Erythroblast (primary cell): ENCODE measurements around the gene DPF3.

Source experiments
- DNase-seq, 2 experiments: peaks; one replicate each; lab custom pipeline; 2025; lab: John Stamatoyannopoulos, UW
- GATA1 ChIP-seq: IDR thresholded peaks from 2 replicates; pipeline ENCODE4 v1.6.1; 2011; ENCODE audit warnings: low read depth, mild to moderate bottlenecking, control low read depth, low read length, moderate library complexity
- POLR2A ChIP-seq: IDR thresholded peaks from 2 replicates; pipeline ENCODE4 v1.6.1; 2011; ENCODE audit warnings: mild to moderate bottlenecking, low read length

The DPF3 gene

DNA sequence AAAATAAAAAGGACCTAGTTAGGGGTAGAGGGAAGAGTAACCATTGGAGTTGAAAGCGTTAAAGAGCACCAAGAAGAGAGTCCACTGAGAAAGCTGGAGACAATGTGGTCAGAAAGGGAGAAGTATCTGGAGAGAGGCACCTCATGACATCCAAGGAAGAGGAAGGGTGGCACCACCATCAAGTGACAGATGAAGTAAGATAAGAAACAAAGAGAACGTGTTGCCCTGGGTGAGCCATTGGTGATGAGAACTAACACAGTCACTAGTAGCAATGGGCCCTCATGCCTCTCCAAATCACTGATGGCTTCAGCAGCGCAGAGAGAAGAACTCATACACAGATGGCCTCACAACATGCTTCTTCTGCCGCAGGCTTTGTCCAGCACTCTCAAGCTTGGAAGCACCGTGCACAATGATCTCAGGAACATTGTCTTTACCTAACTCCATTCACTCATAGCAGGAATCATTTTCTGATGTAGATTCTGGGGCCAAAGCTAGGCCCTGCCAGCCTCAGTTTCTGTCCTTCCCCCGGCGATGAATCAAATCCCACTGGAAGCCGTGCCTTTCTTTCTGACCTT, 252.9 kb downstream of the DPF3 start:
- TF ChIP-seq POLR2A (no peak), GATA1 (no peak)
- no peak for DNase-seq

DNA sequence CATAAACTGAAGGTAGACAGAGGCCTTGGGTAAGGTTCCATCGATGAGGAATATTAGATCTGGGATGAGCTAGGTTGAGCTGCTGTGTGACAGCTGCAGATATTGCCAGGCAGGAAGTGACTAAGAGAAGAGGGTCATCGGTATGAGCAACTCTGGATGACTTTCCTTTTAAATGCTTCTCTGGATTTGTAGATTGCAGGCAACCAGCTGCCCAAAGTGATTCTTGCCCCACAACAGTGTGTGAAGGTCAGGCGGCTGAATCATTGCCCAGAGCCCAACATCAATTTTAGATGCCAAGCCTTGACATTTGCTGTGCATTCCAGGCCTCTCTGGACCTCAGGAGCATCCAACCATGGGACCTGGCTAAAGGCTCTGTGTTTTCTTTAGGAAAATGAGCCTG, 255.9 kb downstream of the DPF3 start:
- DNase-seq: no peak
- TF ChIP-seq GATA1 (no peak), POLR2A (no peak)

DNA sequence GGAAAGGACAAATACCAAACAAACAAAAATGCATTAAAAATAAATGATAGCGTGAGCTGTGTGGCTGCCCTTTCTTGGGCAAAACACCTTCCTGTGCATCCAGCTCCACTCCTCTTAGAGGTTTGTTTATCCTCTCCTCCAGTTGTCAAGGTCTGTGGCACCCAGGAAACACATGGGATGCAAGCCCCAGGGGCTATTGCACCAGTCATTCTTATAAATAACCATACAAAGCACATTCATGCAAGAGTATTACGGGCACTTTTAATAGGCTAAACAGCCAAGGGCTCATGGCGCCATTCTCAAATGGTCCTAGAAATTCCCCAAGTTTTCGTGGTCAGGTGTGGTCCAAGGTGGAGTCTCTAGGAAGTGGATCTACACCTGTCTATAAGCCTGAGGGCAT, 257.0 kb downstream of the DPF3 start:
- no peak for DNase-seq
- TF ChIP-seq POLR2A (no peak), GATA1 (no peak)

DNA sequence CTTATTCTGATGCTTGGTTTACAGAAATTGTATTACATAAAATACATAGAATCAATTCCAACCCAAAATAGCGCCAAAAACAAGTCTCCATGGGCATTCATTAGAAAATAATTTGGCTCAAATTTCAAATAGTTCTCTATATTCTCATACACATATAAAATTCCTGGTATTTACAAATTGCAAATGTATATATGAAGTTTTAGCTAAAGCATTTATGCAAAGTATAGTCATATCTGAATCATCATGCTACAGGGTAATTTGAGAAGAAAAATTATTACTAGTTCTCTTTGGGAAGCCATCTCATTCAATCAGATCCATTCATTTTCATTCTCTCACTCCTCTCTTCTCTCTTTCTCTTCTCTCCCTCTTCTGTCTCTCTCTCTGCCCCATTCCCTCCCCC, 257.8 kb downstream of the DPF3 start:
- TF ChIP-seq GATA1: no peak
- TF ChIP-seq POLR2A: no peak

DNA sequence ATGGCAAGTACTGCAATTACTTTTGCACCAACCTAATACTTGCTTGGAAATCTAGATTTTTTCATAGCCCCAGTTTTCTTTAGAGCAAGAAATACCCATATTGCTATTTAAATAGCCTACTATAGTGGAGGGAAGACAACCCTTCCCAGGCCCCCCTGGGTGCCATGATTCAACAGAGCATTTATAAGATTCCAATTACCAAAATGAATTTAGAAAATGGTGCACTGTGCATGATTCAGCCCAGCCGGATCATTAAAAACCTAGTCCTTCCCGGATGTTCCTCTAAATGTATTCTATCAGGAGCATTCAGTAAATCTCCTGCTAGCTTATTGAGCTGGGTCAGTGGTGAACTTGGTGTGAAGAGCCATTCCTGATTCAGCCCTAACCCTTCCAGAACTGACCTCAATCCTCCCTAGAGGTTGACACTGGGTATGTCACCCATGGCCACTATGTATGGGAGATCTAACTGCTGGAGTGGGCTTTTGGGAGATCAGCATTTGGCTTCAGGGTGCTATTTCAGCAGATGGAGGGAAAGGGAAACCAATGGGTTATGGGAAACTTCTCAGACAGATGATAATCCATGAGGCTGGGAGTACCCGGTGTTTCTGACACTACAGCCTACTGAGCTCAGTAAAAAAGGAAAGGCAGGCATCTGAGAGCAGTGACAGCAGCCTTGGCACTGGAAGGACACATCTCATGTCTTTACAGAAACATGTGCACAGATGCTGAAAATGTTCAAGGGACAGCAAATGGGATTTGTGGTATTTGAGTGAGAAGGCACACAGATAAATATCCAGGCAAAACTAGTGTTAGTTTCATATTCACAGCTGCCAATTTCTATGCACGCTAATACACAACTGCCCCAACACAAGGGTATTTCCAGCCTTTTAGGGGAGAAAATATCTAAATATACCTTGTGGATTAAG, 258.9 kb downstream of the DPF3 start:
- TF ChIP-seq POLR2A (no peak), GATA1 (no peak)
- no peak for DNase-seq

More for the DNA sequence above, 257.8 kb downstream of the DPF3 start:
- DNase-seq: no peak

DNA sequence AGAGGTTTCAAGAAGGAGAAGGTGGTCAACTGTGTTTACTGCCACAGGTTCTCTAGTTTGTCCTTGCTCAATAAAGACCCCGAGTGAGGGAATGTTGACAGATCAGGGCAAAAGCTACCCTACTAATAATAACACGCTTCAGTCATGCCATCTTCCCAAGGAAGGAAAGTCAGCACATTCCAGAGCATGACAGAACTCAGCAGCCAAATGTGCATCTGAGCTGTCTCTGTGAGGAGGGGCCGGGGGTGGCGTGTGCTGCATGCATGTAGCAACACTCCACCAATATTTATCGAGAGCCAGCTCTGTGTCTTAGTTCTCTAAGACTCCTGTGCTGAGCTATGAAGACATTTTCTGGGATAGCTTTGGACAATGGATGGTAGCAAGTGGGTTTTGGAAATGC, 260.4 kb downstream of the DPF3 start:
- DNase-seq: no peak
- no peak for TF ChIP-seq GATA1
- no peak for TF ChIP-seq POLR2A

DNA sequence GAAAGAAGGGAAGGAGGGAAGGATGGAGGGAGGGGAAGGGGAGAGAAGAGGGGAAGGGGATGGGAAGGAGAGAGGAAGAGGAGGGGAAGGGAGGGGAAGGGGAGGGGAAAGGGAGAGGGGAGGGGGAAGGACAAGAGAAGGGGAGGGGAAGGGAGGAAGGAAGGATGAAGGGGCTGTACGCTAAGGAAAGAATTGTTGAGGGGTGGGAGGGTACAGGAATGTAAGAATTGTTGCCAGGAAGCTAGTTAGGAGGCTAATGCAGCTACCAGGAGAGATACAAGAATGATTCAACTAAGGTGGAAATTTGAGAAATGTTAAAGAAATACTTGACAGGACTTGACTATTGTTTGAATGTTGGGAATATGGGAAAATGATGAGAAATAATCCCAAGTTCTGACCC, 261.2 kb downstream of the DPF3 start:
- DNase-seq: no peak

DNA sequence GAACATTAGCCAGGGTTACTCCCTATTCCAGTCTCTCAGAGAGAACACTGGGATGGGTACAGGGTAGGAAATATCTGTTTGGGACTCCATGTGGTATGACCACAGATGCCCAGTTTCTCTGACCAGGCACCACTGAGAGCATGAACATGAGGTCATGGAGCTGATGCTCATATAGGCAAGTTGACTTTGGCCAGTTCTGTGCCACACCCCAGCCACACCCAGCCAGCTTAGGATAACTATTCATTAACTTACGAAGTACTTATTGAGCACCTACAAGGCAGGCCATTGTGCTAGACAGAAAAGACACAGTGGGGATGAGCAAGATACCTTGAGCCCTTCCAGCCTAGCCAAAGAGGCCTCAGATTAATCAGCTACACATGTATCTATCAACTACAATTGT, 262.5 kb downstream of the DPF3 start:
- TF ChIP-seq POLR2A: no peak
- no peak for TF ChIP-seq GATA1
- no peak for DNase-seq

More for the DNA sequence above, 261.2 kb downstream of the DPF3 start:
- no peak for TF ChIP-seq POLR2A
- TF ChIP-seq GATA1: no peak

DNA sequence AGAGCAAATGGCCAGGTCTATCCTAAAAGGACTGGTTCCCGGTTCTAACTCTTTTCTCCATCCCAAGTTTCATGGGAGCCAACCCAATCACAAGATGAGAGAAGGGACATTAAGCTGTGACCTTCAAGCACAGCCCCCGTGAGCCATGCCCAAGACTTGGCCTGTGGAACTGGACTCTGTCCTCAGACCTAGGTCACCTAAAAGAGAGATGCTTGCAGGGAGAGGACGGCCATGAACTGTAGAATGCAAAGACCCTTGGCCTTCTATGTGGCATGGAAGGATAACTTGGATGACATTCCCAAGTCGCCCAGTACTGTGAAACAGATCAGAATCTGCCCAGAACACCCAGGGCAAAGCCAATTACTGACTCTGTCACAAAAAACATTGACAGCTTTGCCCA, 263.5 kb downstream of the DPF3 start:
- DNase-seq: no peak
- TF ChIP-seq GATA1 (no peak), POLR2A (no peak)

DNA sequence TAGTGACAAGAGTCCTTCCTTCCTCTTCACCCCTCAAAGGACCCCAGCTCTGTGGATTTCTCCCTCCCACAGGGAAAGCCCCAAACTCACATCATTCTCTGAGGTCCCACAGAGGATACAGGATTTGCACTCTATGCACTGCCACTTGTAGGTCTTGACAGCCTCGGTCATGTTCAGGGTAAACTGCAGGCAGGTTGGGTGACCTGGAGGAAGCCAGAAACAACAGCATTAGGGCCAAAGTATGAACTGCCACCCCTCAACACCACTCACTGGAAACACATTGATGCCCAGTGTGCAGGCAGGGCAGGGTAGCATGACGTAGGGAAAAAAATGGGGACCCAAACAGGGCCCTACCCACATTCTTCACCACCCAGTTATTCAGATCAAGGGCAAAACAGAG, 264.4 kb downstream of the DPF3 start:
- no peak for DNase-seq
- TF ChIP-seq GATA1 (no peak), POLR2A (no peak)

DNA sequence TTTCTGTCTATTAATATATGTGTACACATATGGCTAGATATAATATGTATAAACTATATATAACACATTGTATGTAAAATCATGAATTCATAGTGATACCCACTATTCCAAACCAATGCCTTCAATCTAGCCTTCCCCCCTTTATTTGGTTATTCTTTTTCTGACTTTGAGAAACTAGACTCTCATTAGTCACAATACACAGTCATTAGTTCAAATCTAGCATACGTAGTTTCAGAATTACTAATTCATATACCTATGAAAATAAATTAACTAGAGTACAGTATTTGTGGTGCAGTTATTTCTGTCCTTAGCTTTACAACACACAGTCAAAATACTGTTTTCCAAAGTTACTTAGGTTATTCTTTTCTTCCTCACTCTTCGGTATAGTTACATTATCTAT, 268.2 kb downstream of the DPF3 start:
- TF ChIP-seq GATA1: no peak
- no peak for TF ChIP-seq POLR2A
- DNase-seq: no peak

DNA sequence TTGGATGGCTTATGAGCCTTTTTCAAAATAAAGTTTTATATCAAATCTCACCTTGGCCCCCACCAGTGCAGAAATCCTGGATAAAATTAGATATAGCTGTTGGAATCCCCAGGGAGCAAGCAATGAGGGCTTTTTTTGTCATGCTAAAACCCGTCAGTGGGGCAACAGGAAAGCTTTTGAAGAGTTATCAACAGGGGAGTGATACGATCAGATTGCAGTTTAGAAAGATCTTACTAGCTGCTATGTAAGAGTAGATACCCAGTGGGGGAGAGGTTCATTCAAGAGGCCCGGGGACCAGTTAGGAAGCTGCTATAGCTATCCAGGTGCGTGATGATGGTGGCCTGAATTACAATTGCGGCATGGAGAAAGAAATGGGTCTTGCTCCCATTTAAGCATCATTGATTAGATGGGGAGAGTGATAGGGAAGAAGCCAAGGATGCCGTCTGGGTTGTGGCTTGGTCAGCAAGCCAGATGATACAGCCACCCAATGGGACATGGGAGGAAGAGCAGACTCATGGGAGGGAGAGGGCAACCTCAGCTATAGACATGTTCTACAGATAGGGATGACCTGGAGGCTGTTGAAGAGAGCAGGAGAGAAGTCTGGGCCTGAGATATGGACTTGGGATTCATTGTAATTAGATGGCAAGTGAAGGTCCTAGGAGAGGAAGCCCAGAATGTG, 272.4 kb downstream of the DPF3 start:
- no peak for TF ChIP-seq GATA1
- TF ChIP-seq POLR2A: no peak
- no peak for DNase-seq

DNA sequence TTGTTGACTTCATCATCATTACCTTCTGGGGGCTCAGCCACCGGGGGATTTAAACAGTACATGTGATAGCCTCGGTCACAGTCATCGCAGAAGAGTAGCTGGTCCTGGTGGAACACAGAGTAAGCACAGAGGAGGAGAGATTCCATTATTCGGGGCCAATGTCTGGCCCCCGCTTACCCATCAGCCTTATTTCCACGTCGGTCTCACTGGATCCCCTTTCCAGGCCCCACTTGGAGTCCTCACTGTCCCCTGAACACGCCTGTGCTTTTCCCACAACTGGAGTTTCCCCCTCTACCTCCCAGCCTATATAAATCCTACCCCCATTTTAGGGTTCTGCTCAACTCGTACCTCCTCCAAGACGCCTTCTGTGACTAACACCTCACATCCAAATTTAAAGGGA, 274.0 kb downstream of the DPF3 start:
- TF ChIP-seq POLR2A (no peak), GATA1 (no peak)
- DNase-seq: no peak

DNA sequence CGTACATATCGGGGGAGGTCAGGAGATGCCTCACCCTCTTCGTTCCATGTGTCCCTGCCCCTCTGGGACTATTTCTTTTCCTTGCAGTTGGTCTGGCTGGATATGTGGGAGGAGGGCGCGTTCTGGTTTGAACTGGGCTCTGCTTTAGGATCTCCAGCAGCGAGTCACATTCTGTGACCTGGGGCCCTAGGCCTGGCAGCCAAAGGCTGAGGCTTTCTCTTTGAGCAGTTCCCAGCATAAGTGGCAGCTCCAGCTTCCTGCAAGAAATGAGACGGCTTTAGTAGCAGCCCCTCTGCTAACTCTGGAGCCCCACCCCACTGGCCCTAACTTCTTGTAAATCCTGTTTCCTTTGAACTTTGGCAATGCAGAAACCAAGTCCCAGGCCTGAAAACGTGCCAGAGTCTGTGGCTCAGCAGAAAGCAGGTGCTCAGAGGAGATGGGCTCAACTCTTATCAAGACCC, 274.8 kb downstream of the DPF3 start:
- TF ChIP-seq POLR2A (no peak), GATA1 (no peak)
- DNase-seq: no peak
